HG03095 (cell line): ENCODE data around the gene ANTKMT.
"Not testable (repeated sequence)": the region's sequence is repeated elsewhere in the genome, so short reads cannot be mapped to it uniquely, and the experiment has no call there.

Experiments
- ATAC-seq: cut with Tn5 transposase; IDR thresholded peaks from one replicate; pipeline ENCODE4 v1.9.1; 2021; ENCODE audit warnings: moderate library complexity; ENCODE audit not compliant: unreplicated experiment

The ANTKMT gene

DNA sequence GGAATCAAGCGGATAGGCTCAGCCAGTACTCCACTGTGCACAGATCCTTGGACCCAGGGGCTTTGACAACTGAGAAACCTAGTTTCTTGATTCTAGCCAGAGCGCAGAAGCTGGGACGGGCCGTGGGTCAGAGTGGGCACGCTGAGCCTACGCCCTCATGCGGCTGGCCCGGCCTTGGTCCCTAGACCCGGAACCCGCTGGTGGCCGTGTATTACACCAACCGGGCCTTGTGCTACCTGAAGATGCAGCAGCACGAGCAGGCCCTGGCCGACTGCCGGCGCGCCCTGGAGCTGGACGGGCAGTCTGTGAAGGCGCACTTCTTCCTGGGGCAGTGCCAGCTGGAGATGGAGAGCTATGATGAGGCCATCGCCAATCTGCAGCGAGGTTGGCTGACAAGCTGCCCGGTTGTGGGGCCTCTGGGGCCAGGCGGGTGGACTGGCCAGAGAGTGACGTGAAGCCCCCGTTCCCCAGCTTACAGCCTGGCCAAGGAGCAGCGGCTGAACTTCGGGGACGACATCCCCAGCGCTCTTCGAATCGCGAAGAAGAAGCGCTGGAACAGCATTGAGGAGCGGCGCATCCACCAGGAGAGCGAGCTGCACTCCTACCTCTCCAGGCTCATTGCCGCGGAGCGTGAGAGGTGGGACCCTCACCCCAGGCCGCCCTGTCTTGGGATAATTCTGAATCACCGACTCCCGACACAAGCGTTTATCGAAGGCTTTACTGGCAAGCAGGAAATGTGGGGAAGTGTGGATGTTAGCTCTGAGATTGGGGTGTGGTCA, 39.8 kb upstream of the ANTKMT start:
- ATAC-seq, result no peak

DNA sequence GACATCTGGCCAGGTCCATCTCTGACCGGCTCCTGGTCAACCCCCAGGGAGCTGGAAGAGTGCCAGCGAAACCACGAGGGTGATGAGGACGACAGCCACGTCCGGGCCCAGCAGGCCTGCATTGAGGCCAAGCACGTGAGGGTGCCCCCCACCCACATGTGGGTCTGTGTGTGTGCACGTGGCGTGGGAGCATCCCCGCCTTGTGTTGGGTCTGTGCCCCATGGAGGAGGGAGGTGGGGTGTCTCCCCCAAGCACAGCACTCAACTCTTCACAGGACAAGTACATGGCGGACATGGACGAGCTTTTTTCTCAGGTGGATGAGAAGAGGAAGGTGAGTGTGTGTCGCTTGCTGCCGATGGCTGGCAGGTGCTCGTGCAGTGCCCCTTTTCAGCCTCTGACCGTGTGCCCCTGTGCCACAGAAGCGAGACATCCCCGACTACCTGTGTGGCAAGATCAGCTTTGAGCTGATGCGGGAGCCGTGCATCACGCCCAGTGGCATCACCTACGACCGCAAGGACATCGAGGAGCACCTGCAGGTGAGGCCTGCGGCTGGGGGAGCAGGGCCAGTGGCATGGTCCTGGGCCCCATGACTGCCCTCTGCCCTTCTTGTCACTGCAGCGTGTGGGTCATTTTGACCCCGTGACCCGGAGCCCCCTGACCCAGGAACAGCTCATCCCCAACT, 39.1 kb upstream of the ANTKMT start:
- no peak for ATAC-seq

DNA sequence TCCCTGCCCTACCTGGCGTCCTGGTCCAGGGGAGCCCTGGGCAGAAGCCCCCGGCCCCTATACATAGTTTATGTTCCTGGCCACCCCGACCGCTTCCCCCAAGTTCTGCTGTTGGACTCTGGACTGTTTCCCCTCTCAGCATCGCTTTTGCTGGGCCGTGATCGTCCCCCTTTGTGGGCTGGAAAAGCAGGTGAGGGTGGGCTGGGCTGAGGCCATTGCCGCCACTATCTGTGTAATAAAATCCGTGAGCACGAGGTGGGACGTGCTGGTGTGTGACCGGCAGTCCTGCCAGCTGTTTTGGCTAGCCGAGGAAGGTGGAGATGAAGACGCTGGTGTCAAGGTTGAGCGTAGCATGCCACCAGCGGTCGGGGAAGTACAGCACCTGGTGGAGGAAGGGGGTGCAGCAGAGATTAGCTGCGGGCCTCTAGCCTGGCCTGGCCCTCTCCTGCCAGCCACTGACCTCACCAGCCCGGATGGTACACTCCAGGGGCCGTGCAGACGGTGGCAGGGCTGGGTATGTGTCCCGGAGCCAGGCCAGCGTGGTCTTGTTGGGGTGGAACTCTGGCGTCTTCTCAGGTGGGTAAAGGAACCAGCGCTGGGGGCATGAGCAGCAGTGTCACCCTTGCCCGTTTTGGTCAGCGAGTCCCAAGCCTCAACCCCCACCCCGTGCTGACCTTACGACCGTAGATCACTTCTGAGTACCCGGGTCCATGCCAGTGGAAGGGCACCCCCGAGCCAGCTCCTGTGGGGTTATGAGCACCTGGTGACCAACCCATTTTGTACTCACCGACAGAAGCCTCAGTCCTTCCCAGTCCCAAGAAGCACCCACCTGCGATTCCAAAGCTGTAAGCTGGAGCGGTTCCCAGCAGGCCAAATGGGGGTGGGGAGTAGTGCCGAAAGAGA, 38.2 kb upstream of the ANTKMT start:
- ATAC-seq, result no peak

DNA sequence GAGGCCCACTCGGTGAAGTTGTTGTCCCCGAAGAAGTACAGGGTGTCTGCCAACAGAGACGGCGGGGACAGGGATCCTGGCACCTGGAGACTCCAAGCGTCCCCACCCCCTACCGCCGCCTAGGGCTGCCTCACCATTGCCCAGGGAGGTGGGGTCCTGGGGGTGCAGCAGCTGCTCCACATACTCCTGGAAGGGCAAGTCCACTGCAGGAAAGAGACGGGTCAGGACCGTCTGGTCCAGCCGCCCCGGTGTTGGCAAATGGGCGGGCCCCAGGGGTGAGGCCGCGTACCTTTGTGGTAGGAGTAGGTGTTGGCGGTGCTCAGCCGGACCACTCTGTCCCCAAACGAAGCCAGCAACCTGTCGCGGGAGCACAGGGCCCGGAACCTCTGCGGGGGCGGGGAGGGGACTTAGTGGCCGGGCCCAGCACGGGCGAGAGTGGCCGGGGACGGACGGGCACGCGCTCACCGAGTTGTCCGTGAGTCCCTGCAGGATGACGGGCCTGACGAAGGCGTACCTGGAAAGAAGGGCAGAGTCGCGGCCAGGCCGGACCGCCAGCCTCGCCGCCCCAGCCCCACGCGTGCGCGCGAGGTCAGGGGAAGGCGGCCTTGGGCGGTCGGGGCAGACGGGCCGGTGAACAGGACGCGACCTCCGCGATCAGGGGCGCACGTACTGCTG, 37.4 kb upstream of the ANTKMT start:
- ATAC-seq, result no peak

GRCh38 chr16:684071-684794, 36.7 kb upstream of the ANTKMT start, which contains the start of gene JMJD8:
JMJD8 (minus strand) TSS chr16:684334; CDS start chr16:684319, 15 bp downstream.
- ATAC-seq, result peak; percentile 63

GRCh38 chr16:684961-685696, 35.8 kb upstream of the ANTKMT start:
- ATAC-seq, result no peak

DNA sequence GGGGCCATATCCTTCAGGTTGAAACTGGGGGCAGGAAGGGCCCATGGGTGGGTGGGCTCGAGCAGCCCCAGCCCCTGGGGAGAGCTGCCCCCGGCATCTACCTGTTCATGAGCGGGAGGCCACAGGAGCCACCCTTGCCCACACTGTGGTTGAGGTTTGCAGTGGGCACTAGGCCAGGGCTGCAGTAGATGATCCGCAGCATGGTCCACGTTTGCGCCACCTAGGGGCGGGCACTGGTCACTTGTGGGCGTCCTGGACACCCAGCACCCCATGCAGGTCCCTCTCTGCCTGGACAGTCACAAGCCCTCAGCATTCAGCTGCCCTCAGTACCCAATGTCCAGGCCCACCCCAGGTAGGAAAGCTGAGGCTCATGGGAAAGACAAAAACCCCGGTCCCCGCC, 35.0 kb upstream of the ANTKMT start:
- ATAC-seq, result no peak

DNA sequence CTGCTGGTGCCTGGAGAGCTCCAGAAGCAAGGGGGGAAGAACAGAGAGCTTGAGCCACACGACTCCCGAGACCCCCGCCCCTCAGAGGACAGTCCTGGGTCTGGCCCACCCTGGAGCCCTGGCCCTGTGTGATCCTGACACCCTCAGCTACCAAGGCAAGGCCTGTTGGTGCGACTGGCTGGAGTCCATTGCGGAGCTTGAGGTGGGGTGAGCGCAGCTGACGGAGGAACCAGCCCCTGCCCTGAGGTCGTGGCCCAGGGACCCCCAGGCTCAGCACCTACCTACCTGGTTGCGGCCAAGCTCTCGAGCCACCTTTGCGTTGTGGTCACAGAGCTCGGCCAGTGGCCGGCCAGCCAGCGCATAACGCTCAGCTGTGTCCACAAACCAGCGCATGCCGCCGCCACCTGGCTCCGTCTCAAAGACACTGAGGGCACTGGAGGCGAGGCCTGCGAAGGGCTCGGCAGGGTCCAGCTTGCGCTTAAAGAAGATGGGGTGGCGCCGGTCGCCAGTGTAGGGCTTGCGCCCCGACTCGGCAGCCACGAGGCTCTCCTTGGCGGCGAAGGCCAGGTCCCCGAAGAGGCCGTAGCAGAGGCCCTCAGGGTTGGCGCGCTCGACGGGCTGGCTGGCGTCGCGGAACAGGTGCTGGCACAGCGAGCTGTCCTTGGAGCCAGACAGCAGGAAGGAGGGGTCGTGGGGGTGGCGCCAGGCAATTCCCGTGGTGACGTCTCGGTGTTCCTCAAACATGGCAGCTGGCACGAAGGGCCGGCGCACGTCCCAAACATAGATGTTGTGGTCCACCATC, 34.3 kb upstream of the ANTKMT start:
- no peak for ATAC-seq

- no peak for ATAC-seq
Measured at GRCh38 chr16:687499-687898, 33.4 kb upstream of the ANTKMT start.

- ATAC-seq, result no peak
Measured at GRCh38 chr16:689175-689897, 31.6 kb upstream of the ANTKMT start.

DNA sequence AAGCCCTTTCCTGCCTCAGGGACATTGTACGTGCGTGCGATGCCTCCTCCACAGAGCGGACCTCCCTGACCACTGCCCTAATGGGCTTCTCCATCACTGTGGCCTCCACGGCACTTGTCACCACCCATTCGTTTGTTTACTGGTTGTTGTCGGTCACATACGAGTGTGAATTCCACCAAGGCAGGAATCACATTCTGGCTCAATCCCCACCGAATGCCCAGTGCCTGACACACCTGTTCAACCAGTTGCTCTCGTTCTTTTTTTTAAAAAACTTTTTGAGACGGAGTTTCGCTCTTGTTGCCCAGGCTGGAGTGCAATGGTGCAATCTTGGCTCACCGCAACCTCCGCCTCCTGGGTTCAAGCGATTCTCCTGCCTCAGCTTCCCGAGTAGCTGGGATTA, 29.7 kb upstream of the ANTKMT start:
- not testable (repeated sequence) for ATAC-seq

DNA sequence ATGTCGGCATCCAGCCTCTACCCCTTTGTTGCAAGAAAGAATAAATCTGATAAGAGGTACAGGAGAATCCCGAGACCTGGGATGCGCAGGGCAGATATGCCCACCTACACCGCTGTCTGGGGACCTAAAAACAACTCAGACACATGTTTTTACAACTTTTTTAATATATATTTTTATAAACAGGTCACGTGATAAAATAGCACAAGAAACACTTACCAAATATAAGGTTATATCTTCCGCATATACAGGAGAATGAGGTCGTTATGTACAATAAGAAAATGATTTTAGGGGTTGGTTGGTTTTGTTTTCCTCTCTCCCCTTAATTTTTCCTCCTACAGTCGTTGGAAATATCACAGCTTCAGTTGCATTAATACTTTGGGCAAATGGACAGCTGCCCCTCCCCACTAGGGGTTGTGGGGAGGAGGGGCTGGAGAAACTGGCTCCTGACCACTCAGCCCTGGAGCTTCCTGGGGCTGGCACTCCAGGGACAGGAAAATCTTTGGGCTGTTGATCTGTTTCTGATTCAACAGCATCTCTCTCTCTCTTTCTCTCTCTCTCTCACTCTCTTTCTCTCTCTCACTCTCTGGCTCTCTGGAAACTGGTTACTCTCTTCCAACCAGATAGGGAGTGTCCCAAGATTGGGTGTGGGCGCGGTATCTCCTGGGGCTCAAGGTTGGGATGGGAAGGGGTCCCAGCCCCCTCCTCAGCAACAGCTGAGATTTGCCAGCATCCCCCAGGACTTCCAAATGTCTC, 28.4 kb upstream of the ANTKMT start:
- ATAC-seq, result no peak

DNA sequence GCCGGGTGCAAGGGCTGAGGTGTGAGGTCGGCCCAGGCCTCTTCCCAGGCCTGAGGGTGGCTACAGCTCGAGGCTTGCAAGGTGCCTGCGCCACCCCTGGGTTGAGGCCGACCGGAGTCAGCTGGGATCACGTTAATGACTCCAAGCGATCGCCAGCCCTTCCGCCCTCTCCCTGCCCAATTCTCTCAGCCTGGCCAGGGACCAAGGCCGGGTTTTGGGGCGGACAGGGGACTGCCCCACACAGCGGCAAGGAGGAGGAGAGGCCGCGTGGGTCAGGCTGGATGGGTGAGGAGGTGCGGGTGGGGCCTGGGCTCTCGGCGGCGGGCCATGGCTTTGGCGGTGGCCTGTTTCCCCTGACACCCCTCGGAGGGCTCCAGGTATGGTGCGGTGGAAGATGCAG, 27.6 kb upstream of the ANTKMT start:
- ATAC-seq, result no peak

DNA sequence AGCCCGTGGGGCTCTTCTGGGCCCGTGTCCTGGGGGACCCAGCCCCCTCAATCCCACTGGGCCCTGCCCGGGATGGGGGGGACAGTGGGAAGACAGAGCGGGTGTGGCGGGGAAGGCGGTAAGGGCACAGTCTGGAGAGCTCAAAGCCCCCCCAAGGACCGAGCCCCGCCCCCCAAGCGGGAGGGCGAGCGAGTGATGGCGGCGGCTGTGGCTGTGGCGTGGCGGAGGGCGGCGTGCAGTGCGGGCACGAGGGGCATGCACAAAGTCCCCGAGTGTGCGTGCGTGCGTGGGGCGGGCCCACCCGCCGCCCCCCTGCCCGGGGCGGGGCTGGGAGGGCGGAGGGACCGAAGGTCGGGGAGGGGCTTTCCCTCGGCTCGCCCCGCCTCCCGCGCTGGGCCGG, 27.2 kb upstream of the ANTKMT start:
- no peak for ATAC-seq

- ATAC-seq, result no peak
Measured at GRCh38 chr16:694187-694862, 26.6 kb upstream of the ANTKMT start.

DNA sequence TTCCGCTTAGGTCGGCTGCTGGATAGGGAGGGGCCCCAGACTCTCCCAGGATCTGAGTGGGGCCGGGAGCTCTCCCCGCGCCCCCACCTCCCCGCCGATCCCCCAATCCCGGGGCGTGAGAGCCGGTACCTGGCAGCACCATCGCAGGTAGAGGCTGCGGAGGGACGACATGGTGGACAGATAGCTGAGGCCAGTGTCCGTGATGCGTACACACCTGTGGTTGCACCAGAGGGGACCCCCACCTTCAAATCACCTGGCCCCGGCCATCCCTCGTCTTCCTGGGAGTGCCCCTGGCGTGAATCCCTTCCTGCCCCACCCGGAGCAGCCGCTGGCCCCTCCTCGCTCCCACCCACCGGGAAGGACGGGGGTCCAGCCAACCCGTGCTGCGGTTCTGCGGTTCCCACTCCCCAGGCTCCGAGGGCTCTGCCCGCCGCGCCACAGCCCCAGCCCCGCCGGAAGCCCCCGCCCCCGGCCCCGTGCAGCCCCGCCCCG, 26.0 kb upstream of the ANTKMT start:
- no peak for ATAC-seq
